ENCODE data around the gene ZFHX2.

Gene ZFHX2

GRCh38 chr14:23570806-23571483 lies 19.4 kb upstream of the ZFHX2 start:
- no peak for TF ChIP-seq CTCF (IDR thresholded peaks at IDR 0.05; ENCODE audit: low read depth, low read length)
- H3K4me3 ChIP-seq (ENCODE audit: low read depth, low read length), result no peak overlapping the region

- TF ChIP-seq CTCF (IDR thresholded peaks at IDR 0.05; ENCODE audit: low read depth, low read length), result no peak
Measured at GRCh38 chr14:23569443-23570151, 18.0 kb upstream of the ZFHX2 start.

GRCh38 chr14:23568600-23569331 lies 17.2 kb upstream of the ZFHX2 start:
- TF ChIP-seq CTCF (IDR thresholded peaks at IDR 0.05; ENCODE audit: low read depth, low read length), result peak; percentile 20; the same call in 1 of the 2 replicates
- no peak overlapping the region for H3K4me3 ChIP-seq (ENCODE audit: low read depth, low read length)

More at GRCh38 chr14:23569443-23570151, 18.0 kb upstream of the ZFHX2 start:
- H3K4me3 ChIP-seq (ENCODE audit: low read depth, low read length), result no peak overlapping the region

- TF ChIP-seq CTCF (IDR thresholded peaks at IDR 0.05; ENCODE audit: low read depth, low read length), result no peak
Measured at GRCh38 chr14:23568021-23568599, 16.5 kb upstream of the ZFHX2 start.

GRCh38 chr14:23567186-23568020 lies 15.8 kb upstream of the ZFHX2 start, which contains the start of gene AP1G2:
TSS of gene AP1G2 (minus strand) at chr14:23567791. CDS start at chr14:23567314, 477 bp downstream.
- no peak for TF ChIP-seq CTCF (IDR thresholded peaks at IDR 0.05; ENCODE audit: low read depth, low read length)
- H3K4me3 ChIP-seq (ENCODE audit: low read depth, low read length), result peak within 1 kb of the TSS; percentile 60

More at GRCh38 chr14:23568021-23568599, 16.5 kb upstream of the ZFHX2 start:
- no peak overlapping the region for H3K4me3 ChIP-seq (ENCODE audit: low read depth, low read length)

GRCh38 chr14:23566778-23567185 lies 15.2 kb upstream of the ZFHX2 start:
- H3K4me3 ChIP-seq (ENCODE audit: low read depth, low read length), result peak overlapping the region; percentile 60
- no peak for TF ChIP-seq CTCF (IDR thresholded peaks at IDR 0.05; ENCODE audit: low read depth, low read length)

Data from WI38 (cell line).